ENCODE data around the gene ZBP1.

ZBP1 gene

GRCh38 chr20:57570920-57571319 lies 49.3 kb downstream of the ZBP1 start:
- POLR2A ChIA-PET, result no interaction called here
- no peak for DNase-seq (ENCODE audit: extremely low spot score)
- CTCF ChIA-PET, result interaction anchor here (1.4 kb wide), 1 partner anchor 1020 kb away, joined by 3 read pairs; no protein-coding TSS in a partner anchor
- no peak for TF ChIP-seq CTCF (IDR thresholded peaks at IDR 0.05; ENCODE audit: control extremely low read depth, extremely low read depth, low read depth, missing control alignments)

- ChIA-PET CTCF (no interaction called here), POLR2A (no interaction called here)
- DNase-seq (ENCODE audit: extremely low spot score), result no peak
These were observed 49.9 kb downstream of the ZBP1 start for GRCh38 chr20:57570145-57570850.

GRCh38 chr20:57568960-57569359 lies 51.3 kb downstream of the ZBP1 start:
- POLR2A ChIA-PET, result no interaction called here

More at GRCh38 chr20:57570145-57570850, 49.9 kb downstream of the ZBP1 start:
- TF ChIP-seq CTCF (IDR thresholded peaks at IDR 0.05; ENCODE audit: control extremely low read depth, extremely low read depth, low read depth, missing control alignments), result no peak

GRCh38 chr20:57568088-57568896 lies 51.9 kb downstream of the ZBP1 start:
- POLR2A ChIA-PET, result no interaction called here
- DNase-seq (ENCODE audit: extremely low spot score), result no peak
- CTCF ChIA-PET, result interaction anchor here (1.2 kb wide), 1 partner anchor 641 kb away, joined by 3 read pairs; no protein-coding TSS in a partner anchor
- TF ChIP-seq CTCF (IDR thresholded peaks at IDR 0.05; ENCODE audit: control extremely low read depth, extremely low read depth, low read depth, missing control alignments), result no peak

More at GRCh38 chr20:57568960-57569359, 51.3 kb downstream of the ZBP1 start:
- CTCF ChIA-PET, result no interaction called here
- DNase-seq (ENCODE audit: extremely low spot score), result no peak
- no peak for TF ChIP-seq CTCF (IDR thresholded peaks at IDR 0.05; ENCODE audit: control extremely low read depth, extremely low read depth, low read depth, missing control alignments)

- no peak for DNase-seq (ENCODE audit: extremely low spot score)
- CTCF ChIA-PET, result interaction anchor here (0.9 to 1.2 kb wide), 2 partner anchors 14 to 641 kb away, joined by 3 read pairs; no protein-coding TSS in a partner anchor
- POLR2A ChIA-PET, result no interaction called here
- no peak for TF ChIP-seq CTCF (IDR thresholded peaks at IDR 0.05; ENCODE audit: control extremely low read depth, extremely low read depth, low read depth, missing control alignments)
These were observed 52.7 kb downstream of the ZBP1 start for GRCh38 chr20:57567471-57568079.

- DNase-seq (ENCODE audit: extremely low spot score), result no peak
- no peak for TF ChIP-seq CTCF (IDR thresholded peaks at IDR 0.05; ENCODE audit: control extremely low read depth, extremely low read depth, low read depth, missing control alignments)
- CTCF ChIA-PET, result interaction anchor here (0.9 to 1.2 kb wide), 2 partner anchors 14 to 642 kb away, joined by 3 read pairs; no protein-coding TSS in a partner anchor
- POLR2A ChIA-PET, result no interaction called here
These were observed 53.3 kb downstream of the ZBP1 start for GRCh38 chr20:57566803-57567459.

All from GM10248 (cell line).